K562 (cell line): ENCODE results near the gene LLGL1. TPM values are rescaled to one million over a fixed set of nuclear protein-coding genes. Genes with fewer than 3 reads are reported as not detected.

Experiments
- ATAC-seq: fragments of 200-7000 bp; cut with Tn5 transposase; 3 replicates; pipeline ENCODE4 v1.9.1; 2020; ENCODE audit warnings: moderate library complexity
- BruUV-seq: library from RNA; stranded (reverse); fragments of 400-500 nt; replicated peaks from 2 replicates; lab custom pipeline; 2021; lab: Mats Ljungman, UMichigan
- CTCF ChIA-PET: fragments of 300-600 bp; formaldehyde crosslinking; extraction: SDS; loops from one replicate; lab custom pipeline; 2021; ENCODE audit warnings: low intra/inter-chr PET ratio; lab: Yijun Ruan, JAX
- POLR2A ChIA-PET: fragments of 300-600, 350-650 bp; sonication (Branson Sonifier 250); formaldehyde crosslinking; extraction: SDS; loops from one replicate; lab custom pipeline; 2021; ENCODE audit warnings: antibody characterized with exemption, inconsistent platforms; lab: Yijun Ruan, JAX
- DNase-seq, 4 experiments: peaks; one replicate each; pipeline versions ENCODE4 v3.0.0 to v3.0.0-alpha.2; 2011 to 2018; ENCODE audit warnings: low spot score in 3 of 4, mixed read lengths in 3 of 4; ENCODE audit errors: extremely low read depth in 1 of 4
- FAIRE-seq: peaks from 2 replicates; lab custom pipeline; 2011; peaks lifted over from hg19 to GRCh38; lab: Jason Lieb, UNC
- H2AFZ ChIP-seq: 2 replicates; pipeline ENCODE4 v1.6.0; 2011; ENCODE audit warnings: low read depth, low read length, control low read depth, inconsistent platforms
- H3K27ac ChIP-seq: fragments of 200-600 bp; 3 replicates; pipeline ENCODE4 v1.8.0; 2011; ENCODE audit warnings: low read depth, mild to moderate bottlenecking, control low read depth, inconsistent platforms, low read length, moderate library complexity, mixed read lengths; ENCODE audit errors: extremely low read depth
- H3K27me3 ChIP-seq, 2 experiments: fragments of 300-600 bp in 1 of 2; 2 replicates in 1 of 2; 3 replicates in 1 of 2; pipeline versions ENCODE4 v1.6.0 to v1.8.0; 2011; ENCODE audit warnings: inconsistent platforms in 2 of 2, low read length in 2 of 2, mild to moderate bottlenecking in 1 of 2, mixed read lengths in 1 of 2, moderate library complexity in 1 of 2; ENCODE audit not compliant: control insufficient read depth in 2 of 2, insufficient read depth in 2 of 2
- H3K36me3 ChIP-seq: fragments of 300-600 bp; 3 replicates; pipeline ENCODE4 v1.8.0; 2011; ENCODE audit warnings: mild to moderate bottlenecking, low read length, inconsistent platforms; ENCODE audit not compliant: control insufficient read depth, insufficient read depth
- H3K4me1 ChIP-seq, 2 experiments: fragments of 200-600 bp in 1 of 2; replicated peaks in 1 of 2; 2 replicates in 1 of 2; 3 replicates in 1 of 2; pipeline versions ENCODE4 v1.5.1 to v1.8.0; 2011; ENCODE audit warnings: inconsistent platforms in 2 of 2, low read length in 2 of 2, mild to moderate bottlenecking in 1 of 2, mixed read lengths in 1 of 2, moderate library complexity in 1 of 2; ENCODE audit not compliant: control insufficient read depth in 2 of 2, insufficient read depth in 2 of 2
- H3K4me2 ChIP-seq: 2 replicates; pipeline ENCODE4 v1.6.1; 2011; ENCODE audit warnings: low read length, control low read depth, inconsistent platforms, mixed read lengths; ENCODE audit not compliant: insufficient read depth
- H3K4me3 ChIP-seq: fragments of 200-600 bp; sonication (generic), shearing (Covaris generic); 2 replicates; pipeline ENCODE4 v1.5.1; 2016; ENCODE audit warnings: control low read depth, inconsistent platforms
- H3K79me2 ChIP-seq: fragments of 200-600 bp; 3 replicates; pipeline ENCODE4 v1.8.0; 2011; ENCODE audit warnings: low read length, inconsistent platforms; ENCODE audit not compliant: control insufficient read depth, insufficient read depth
- H3K9ac ChIP-seq, 2 experiments: 2 replicates each; pipeline versions ENCODE4 v1.6.0 to v1.6.1; 2011; ENCODE audit warnings: low read depth in 2 of 2, low read length in 2 of 2, control low read depth in 1 of 2, inconsistent platforms in 1 of 2, mild to moderate bottlenecking in 1 of 2, mixed read lengths in 1 of 2; ENCODE audit not compliant: insufficient read depth in 1 of 2
- H3K9me1 ChIP-seq: one replicate; pipeline ENCODE4 v1.6.0; 2011; ENCODE audit warnings: inconsistent platforms, mild to moderate bottlenecking, low read length, moderate library complexity; ENCODE audit not compliant: control insufficient read depth, insufficient read depth
- H3K9me3 ChIP-seq: replicated peaks from 2 replicates; pipeline ENCODE4 v1.5.1; 2011; ENCODE audit warnings: low read depth, low read length, inconsistent platforms; ENCODE audit not compliant: control insufficient read depth, insufficient read depth
- H4K20me1 ChIP-seq: replicated peaks from 2 replicates; pipeline ENCODE4 v1.6.1; 2011; ENCODE audit warnings: low read length, inconsistent platforms, mixed read lengths; ENCODE audit not compliant: control insufficient read depth, insufficient read depth
- HMBOX1 ChIP-seq: sonication (generic); IDR thresholded peaks from 2 replicates; pipeline ENCODE4 v1.6.1; 2016
- PHB2 ChIP-seq: fragments of 450-650 bp; IDR thresholded peaks from 2 replicates; pipeline ENCODE4 v1.6.1; 2017; ENCODE audit warnings: low read depth
- PPARD ChIP-seq: fragments of 250-450 bp; sonication (Bioruptor Pico); IDR thresholded peaks from 2 replicates; pipeline ENCODE4 v1.8.0; 2022; ENCODE audit warnings: inconsistent platforms, mild to moderate bottlenecking, moderate library complexity
- SPI1 ChIP-seq: IDR thresholded peaks from 2 replicates; pipeline ENCODE4 v1.6.1; 2011; ENCODE audit warnings: low read depth, low read length, control low read depth, borderline replicate concordance
- WGBS: fragments of 100-300 bp; shearing (Covaris generic); methylation state at CpG from one replicate; pipeline ENCODE4 v1.1.6; 2016; ENCODE audit warnings: low coverage, mixed read lengths; ENCODE audit not compliant: insufficient coverage; ENCODE audit errors: missing lambda C conversion rate; 5-methylcytosine and 5-hydroxymethylcytosine counted together
- in situ Hi-C: fragments of 300-500 bp; cut with MboI; formaldehyde crosslinking; loops from 4 replicates; pipeline ENCODE4 v1.15.0; 2018; ENCODE audit warnings: inconsistent platforms, mixed read lengths
- intact Hi-C: fragments of 100-400 bp; cut with micrococcal nuclease; formaldehyde crosslinking; loops from 2 replicates; pipeline ENCODE4 v1.14.2; 2022
- polyA plus RNA-seq, 8 experiments: library from polyadenylated mRNA; depleted of rRNA in 4 of 8; stranded (reverse) in 5 of 8; unstranded in 3 of 8; fragments of >200 nt; fragmentation: Nextera tagmentation in 2 of 8; fragmentation: Illumina TruSeq in 1 of 8; extraction: Ambion mirVana in 2 of 8; extraction: Trizol in 1 of 8; gene quantifications; 2 replicates each; pipeline versions ENCODE4 v1.2.1 to v1.2.3, GENCODE V29; 2011 to 2014; ENCODE audit warnings: inconsistent platforms in 1 of 8, missing spikeins in 1 of 8
- total RNA-seq, 7 experiments: library from RNA; depleted of rRNA in 6 of 7; stranded (reverse); fragments of >200 nt in 6 of 7; fragmentation: Illumina TruSeq in 2 of 7; extraction: Trizol in 2 of 7; gene quantifications; 2 replicates each; pipeline versions ENCODE4 v1.2.1 to v1.2.3, GENCODE V29; 2011 to 2021; ENCODE audit warnings: low replicate concordance in 1 of 7

LLGL1 gene
- total and polyA plus RNA-seq, 9 of the 15 experiments (the other 6 are each of a cell fraction or from before 2014, with no cell fraction given) = 0.11 to 12.9 (median 5.3) TPM; not detected in 1

DNA sequence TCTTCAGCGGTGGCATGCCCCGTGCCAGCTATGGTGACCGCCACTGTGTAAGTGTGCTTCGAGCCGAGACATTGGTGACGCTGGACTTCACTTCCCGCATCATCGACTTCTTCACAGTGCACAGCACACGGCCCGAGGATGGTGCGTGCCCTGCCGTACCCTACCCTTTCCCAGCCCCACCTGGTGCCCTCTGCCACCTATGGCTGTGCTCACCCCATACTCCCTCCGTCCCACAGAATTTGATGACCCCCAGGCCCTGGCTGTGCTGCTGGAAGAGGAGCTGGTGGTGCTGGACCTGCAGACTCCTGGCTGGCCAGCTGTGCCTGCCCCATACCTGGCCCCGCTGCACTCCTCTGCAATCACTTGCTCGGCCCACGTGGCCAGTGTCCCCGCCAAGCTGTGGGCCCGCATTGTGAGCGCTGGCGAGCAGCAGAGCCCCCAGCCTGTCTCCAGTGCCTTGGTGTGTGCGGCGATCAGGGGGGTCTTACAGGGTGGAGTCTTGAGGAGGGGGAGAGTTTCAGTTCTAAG lies 9.5 kb downstream of the LLGL1 start:
- no peaks in the 10 kb centered on the region for H3K36me3 ChIP-seq
- no peak for FAIRE-seq
- ATAC-seq = no peak
- no peak overlapping the region for H2AFZ ChIP-seq
- H3K9me1 ChIP-seq = no peaks in the 10 kb centered on the region
- no peak for TF ChIP-seq HMBOX1
- no peak for TF ChIP-seq SPI1
- no peak for TF ChIP-seq PHB2
- no peak for TF ChIP-seq PPARD
- TF ChIP-seq, all 486 proteins: peak for 0
- Histone ChIP-seq H3K9ac (no peak overlapping the region), H3K9me3 (no peaks in the 10 kb centered on the region), H3K27me3 (no peaks in the 10 kb centered on the region), H3K4me2 (no peak overlapping the region), H3K4me3 (no peak overlapping the region), H3K27ac (no peak overlapping the region), H3K4me1 (peaks cover 0 to 22% of the 10 kb centered on the region in 2 experiments; a peak in 1 of 5 replicates), H4K20me1 (no peaks in the 10 kb centered on the region), H3K79me2 (no peaks in the 10 kb centered on the region)
- BruUV-seq = no TSS peak
- CTCF ChIA-PET = no interaction called here
- 85% methylated on average over 8 of the region's 22 CpGs for WGBS
- POLR2A ChIA-PET = interaction anchor here (0.6 kb wide), 1 partner anchor 18 kb away, joined by 3 read pairs; no protein-coding TSS in a partner anchor
- DNase-seq = no peak
- intact Hi-C loops = no loop called here
- in situ Hi-C loops = no loop called here
